H9 (cell line): ENCODE data around the gene SLC44A3. TPM values are rescaled to one million over a fixed set of nuclear protein-coding genes. Genes with fewer than 3 reads are reported as not detected.

Experiments
- DNase-seq: peaks from one replicate; pipeline ENCODE4 v3.0.0-alpha.2; 2017
- H2AFZ ChIP-seq: one replicate; pipeline ENCODE4 v1.6.1; 2013; ENCODE audit warnings: mild to moderate bottlenecking, low read length, control low read depth, moderate library complexity
- H2AK5ac ChIP-seq: 2 replicates; pipeline ENCODE4 v1.6.1; 2013; ENCODE audit warnings: low read length, control low read depth, mixed read lengths; ENCODE audit not compliant: insufficient read length
- H2BK120ac ChIP-seq: one replicate; pipeline ENCODE4 v1.6.1; 2013; ENCODE audit warnings: low read depth, mild to moderate bottlenecking, low read length, control low read depth, inconsistent platforms; ENCODE audit not compliant: poor library complexity, severe bottlenecking
- H2BK12ac ChIP-seq: 2 replicates; pipeline ENCODE4 v1.6.1; 2013; ENCODE audit warnings: low read length, control low read depth, mixed read lengths, low read depth; ENCODE audit not compliant: insufficient read length
- H2BK15ac ChIP-seq: 2 replicates; pipeline ENCODE4 v1.6.1; 2013; ENCODE audit warnings: low read depth, low read length, control low read depth
- H2BK20ac ChIP-seq: one replicate; pipeline ENCODE4 v1.6.1; 2013; ENCODE audit warnings: low read depth, mild to moderate bottlenecking, low read length, control low read depth, inconsistent platforms; ENCODE audit not compliant: poor library complexity, severe bottlenecking
- H2BK5ac ChIP-seq: 2 replicates; pipeline ENCODE4 v1.6.1; 2013; ENCODE audit warnings: low read length, control low read depth, mixed read lengths; ENCODE audit not compliant: insufficient read length
- H3K14ac ChIP-seq: 2 replicates; pipeline ENCODE4 v1.6.1; 2013; ENCODE audit warnings: low read length, control low read depth; ENCODE audit not compliant: insufficient read depth
- H3K18ac ChIP-seq: 2 replicates; pipeline ENCODE4 v1.6.1; 2013; ENCODE audit warnings: low read depth, mild to moderate bottlenecking, mixed read lengths, low read length, control low read depth; ENCODE audit not compliant: insufficient read length
- H3K23ac ChIP-seq: 2 replicates; pipeline ENCODE4 v1.6.1; 2013; ENCODE audit warnings: low read length, control low read depth, mixed read lengths, low read depth; ENCODE audit not compliant: insufficient read length
- H3K23me2 ChIP-seq: 2 replicates; pipeline ENCODE4 v1.6.1; 2013; ENCODE audit warnings: low read depth, mild to moderate bottlenecking, mixed read lengths, low read length, control low read depth; ENCODE audit not compliant: insufficient read length, poor library complexity, severe bottlenecking
- H3K27ac ChIP-seq: 2 replicates; pipeline ENCODE4 v1.5.1; 2013; ENCODE audit warnings: low read length, control low read depth, mixed read lengths, low read depth; ENCODE audit not compliant: insufficient read length
- H3K27me3 ChIP-seq: 2 replicates; pipeline ENCODE4 v1.6.1; 2013; ENCODE audit warnings: low read length, control low read depth, inconsistent platforms; ENCODE audit not compliant: insufficient read depth
- H3K4ac ChIP-seq: 2 replicates; pipeline ENCODE4 v1.6.1; 2013; ENCODE audit warnings: low read depth, mild to moderate bottlenecking, control low read depth, inconsistent platforms, low read length, moderate library complexity
- H3K4me1 ChIP-seq: 2 replicates; pipeline ENCODE4 v1.6.1; 2013; ENCODE audit warnings: low read length, control low read depth, inconsistent platforms; ENCODE audit not compliant: insufficient read depth
- H3K4me2 ChIP-seq: 2 replicates; pipeline ENCODE4 v1.6.1; 2013; ENCODE audit warnings: low read length, control low read depth, mixed read lengths; ENCODE audit not compliant: insufficient read length, insufficient read depth
- H3K56ac ChIP-seq: 2 replicates; pipeline ENCODE4 v1.6.1; 2013; ENCODE audit warnings: low read depth, mild to moderate bottlenecking, mixed read lengths, low read length, control low read depth; ENCODE audit not compliant: insufficient read length
- H3K79me1 ChIP-seq: 2 replicates; pipeline ENCODE4 v1.6.1; 2013; ENCODE audit warnings: low read depth, mild to moderate bottlenecking, moderate library complexity, low read length, control low read depth, inconsistent platforms; ENCODE audit not compliant: insufficient read depth, poor library complexity, severe bottlenecking
- H3K79me2 ChIP-seq: 2 replicates; pipeline ENCODE4 v1.6.1; 2013; ENCODE audit warnings: low read length, control low read depth, inconsistent platforms; ENCODE audit not compliant: insufficient read depth
- H3K9ac ChIP-seq: 2 replicates; pipeline ENCODE4 v1.6.1; 2013; ENCODE audit warnings: low read length, control low read depth, mixed read lengths; ENCODE audit not compliant: insufficient read length; ENCODE audit errors: extremely low read depth
- H3K9me3 ChIP-seq: one replicate; pipeline ENCODE4 v1.6.1; 2013; ENCODE audit warnings: low read depth, low read length, inconsistent platforms; ENCODE audit not compliant: control insufficient read depth
- H3T11ph ChIP-seq: one replicate; pipeline ENCODE4 v1.6.1; 2013; ENCODE audit warnings: mild to moderate bottlenecking, low read length, control low read depth, inconsistent platforms
- H4K20me1 ChIP-seq: one replicate; pipeline ENCODE4 v1.6.1; 2013; ENCODE audit not compliant: control insufficient read depth, insufficient read length, insufficient read depth
- H4K5ac ChIP-seq: 2 replicates; pipeline ENCODE4 v1.6.1; 2013; ENCODE audit warnings: low read depth, mild to moderate bottlenecking, mixed read lengths, low read length, control low read depth; ENCODE audit not compliant: insufficient read length
- H4K8ac ChIP-seq: replicated peaks from 2 replicates; pipeline ENCODE4 v1.6.1; 2013; ENCODE audit warnings: low read length, control low read depth, mixed read lengths, low read depth; ENCODE audit not compliant: insufficient read length
- H4K91ac ChIP-seq: 2 replicates; pipeline ENCODE4 v1.6.1; 2013; ENCODE audit warnings: low read depth, mild to moderate bottlenecking, moderate library complexity, mixed read lengths, low read length, control low read depth; ENCODE audit not compliant: insufficient read length
- H3K27ac Mint-ChIP-seq, 3 experiments: 2 replicates in 2 of 3; 3 replicates in 1 of 3; pipeline ENCODE4 v1.8.0; 2020 to 2021; ENCODE audit warnings: mixed read lengths in 3 of 3, mild to moderate bottlenecking in 1 of 3, moderate library complexity in 1 of 3
- H3K27me3 Mint-ChIP-seq: 2 replicates; pipeline ENCODE4 v1.8.0; 2021; ENCODE audit warnings: low read depth, mild to moderate bottlenecking, moderate library complexity, mixed read lengths
- H3K36me3 Mint-ChIP-seq, 3 experiments: 2 replicates in 2 of 3; 3 replicates in 1 of 3; pipeline ENCODE4 v1.8.0; 2020 to 2021; ENCODE audit warnings: low read depth in 3 of 3, mixed read lengths in 3 of 3; ENCODE audit not compliant: insufficient read depth in 1 of 3
- H3K4me1 Mint-ChIP-seq, 2 experiments: 2 replicates each; pipeline ENCODE4 v1.8.0; 2020; ENCODE audit warnings: mixed read lengths in 2 of 2
- H3K4me3 Mint-ChIP-seq, 2 experiments: 2 replicates in 1 of 2; 3 replicates in 1 of 2; pipeline ENCODE4 v1.8.0; 2020 to 2021; ENCODE audit warnings: mild to moderate bottlenecking in 2 of 2, mixed read lengths in 2 of 2, moderate library complexity in 1 of 2
- H3K9me3 Mint-ChIP-seq, 2 experiments: 2 replicates in 1 of 2; 3 replicates in 1 of 2; pipeline ENCODE4 v1.8.0; 2020; ENCODE audit warnings: mild to moderate bottlenecking in 2 of 2, mixed read lengths in 2 of 2, moderate library complexity in 1 of 2
- WGBS: extraction: QIAGEN DNeasy Blood & Tissue Kit; methylation state at CpG from one replicate; pipeline ENCODE4 v1.1.7; 2013; ENCODE audit warnings: missing lambda C conversion rate, low lambda C conversion rate, mixed read lengths; ENCODE audit not compliant: insufficient read length; ENCODE audit errors: extremely low coverage; 5-methylcytosine and 5-hydroxymethylcytosine counted together
- total RNA-seq: library from RNA; stranded (reverse); gene quantifications from 2 replicates; pipeline ENCODE4 v1.2.1, GENCODE V29; 2021
- TF ChIP-seq, protein P1 (sequence below): fragments of 200-600 bp; sonication (generic); conservative IDR thresholded peaks from 3 replicates; pipeline ENCODE4 v1.8.0; 2021; ENCODE audit warnings: antibody characterized with exemption, mild to moderate bottlenecking

Gene SLC44A3
- total RNA-seq, 1 experiment from 2014 or later: 5.5 TPM

DNA sequence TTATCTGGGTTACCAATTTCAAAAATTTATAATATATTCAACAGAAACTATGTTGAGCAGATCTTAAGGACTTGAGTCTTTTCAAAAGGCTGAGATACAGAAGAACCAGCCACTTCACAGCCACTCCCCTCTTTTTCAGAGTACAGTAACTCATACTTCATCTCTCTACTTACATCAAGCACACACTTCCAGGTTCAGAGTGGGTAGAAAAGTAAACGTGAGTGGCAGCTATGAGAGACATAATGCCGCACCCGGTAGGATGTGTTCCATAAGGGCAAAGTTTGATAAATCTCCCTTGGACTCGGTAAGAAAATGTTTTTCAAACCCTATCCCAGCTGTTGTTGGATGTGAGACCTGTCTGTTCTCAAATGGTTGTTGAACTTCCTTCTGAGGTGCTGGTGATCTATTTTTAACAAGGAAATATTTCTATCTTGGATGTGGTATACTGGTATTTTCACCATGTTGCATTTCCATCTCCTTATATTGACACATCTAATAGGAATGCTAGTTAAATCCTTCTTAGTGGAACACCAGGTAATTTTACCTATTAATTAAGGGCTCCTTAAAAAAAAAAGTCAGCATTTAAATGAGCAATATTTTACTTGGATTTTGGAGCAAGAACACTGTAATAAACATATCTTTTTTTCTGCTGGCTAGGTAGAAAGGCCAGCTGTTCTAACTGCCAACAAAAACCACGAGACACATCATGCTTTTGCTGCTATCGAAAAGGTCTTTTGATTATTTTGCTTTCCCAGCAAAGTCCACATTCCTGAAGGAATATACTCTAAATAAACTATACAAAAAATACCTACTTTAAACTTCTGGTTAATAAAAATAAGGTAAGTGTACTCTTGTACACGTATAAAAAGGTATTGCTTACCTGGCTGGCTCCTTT lies 78.6 kb downstream of the SLC44A3 start:
- DNase-seq: no peak
- Histone ChIP-seq H2BK20ac (no peak overlapping the region), H2BK15ac (no peak overlapping the region), H4K8ac (no peak overlapping the region), H3K4ac (no peak overlapping the region), H3K27ac (no peak overlapping the region), H4K5ac (no peak overlapping the region), H2BK12ac (no peak overlapping the region), H4K20me1 (no peaks in the 10 kb centered on the region), H3K79me1 (no peaks in the 10 kb centered on the region), H3K14ac (no peak overlapping the region), H2BK120ac (no peak overlapping the region), H3K56ac (no peak overlapping the region), H2AK5ac (no peak overlapping the region), H3K9me3 (no peaks in the 10 kb centered on the region), H4K91ac (no peak overlapping the region), H3K18ac (no peak overlapping the region), H3K9ac (no peak overlapping the region), H3K23ac (no peak overlapping the region), H3K27me3 (no peaks in the 10 kb centered on the region), H3K23me2 (no peaks in the 10 kb centered on the region), H2BK5ac (no peak overlapping the region), H3K4me1 (no peaks in the 10 kb centered on the region; the same call in 1 of the 2 replicates), H3T11ph (no peak overlapping the region), H3K79me2 (no peaks in the 10 kb centered on the region), H2AFZ (no peak overlapping the region), H3K4me2 (no peak overlapping the region)
- no peak overlapping the region for H3K27ac Mint-ChIP-seq
- no peaks in the 10 kb centered on the region for H3K9me3 Mint-ChIP-seq
- peaks cover 15 to 16% of the 10 kb centered on the region in 2 experiments for H3K4me1 Mint-ChIP-seq
- H3K36me3 Mint-ChIP-seq: peaks cover 29 to 79% (median 70%) of the 10 kb centered on the region in 3 experiments
- H3K27me3 Mint-ChIP-seq: no peaks in the 10 kb centered on the region
- TF ChIP-seq, protein P1, sequence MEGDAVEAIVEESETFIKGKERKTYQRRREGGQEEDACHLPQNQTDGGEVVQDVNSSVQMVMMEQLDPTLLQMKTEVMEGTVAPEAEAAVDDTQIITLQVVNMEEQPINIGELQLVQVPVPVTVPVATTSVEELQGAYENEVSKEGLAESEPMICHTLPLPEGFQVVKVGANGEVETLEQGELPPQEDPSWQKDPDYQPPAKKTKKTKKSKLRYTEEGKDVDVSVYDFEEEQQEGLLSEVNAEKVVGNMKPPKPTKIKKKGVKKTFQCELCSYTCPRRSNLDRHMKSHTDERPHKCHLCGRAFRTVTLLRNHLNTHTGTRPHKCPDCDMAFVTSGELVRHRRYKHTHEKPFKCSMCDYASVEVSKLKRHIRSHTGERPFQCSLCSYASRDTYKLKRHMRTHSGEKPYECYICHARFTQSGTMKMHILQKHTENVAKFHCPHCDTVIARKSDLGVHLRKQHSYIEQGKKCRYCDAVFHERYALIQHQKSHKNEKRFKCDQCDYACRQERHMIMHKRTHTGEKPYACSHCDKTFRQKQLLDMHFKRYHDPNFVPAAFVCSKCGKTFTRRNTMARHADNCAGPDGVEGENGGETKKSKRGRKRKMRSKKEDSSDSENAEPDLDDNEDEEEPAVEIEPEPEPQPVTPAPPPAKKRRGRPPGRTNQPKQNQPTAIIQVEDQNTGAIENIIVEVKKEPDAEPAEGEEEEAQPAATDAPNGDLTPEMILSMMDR: no peak
- no peak overlapping the region for H3K4me3 Mint-ChIP-seq
- WGBS: no CpG with 5 or more reads among the region's 7 CpGs
